Stromal cell of bone marrow (primary cell): Measurements from ENCODE around the gene RXRA.

Experiments used
- DNase-seq: peaks from one replicate; pipeline ENCODE4 v3.0.0-alpha.2; 2012; ENCODE audit warnings: low read depth

RXRA gene

GRCh38 chr9:134323741-134324358 lies 2.4 kb upstream of the RXRA start:
- no peak for DNase-seq

DNA sequence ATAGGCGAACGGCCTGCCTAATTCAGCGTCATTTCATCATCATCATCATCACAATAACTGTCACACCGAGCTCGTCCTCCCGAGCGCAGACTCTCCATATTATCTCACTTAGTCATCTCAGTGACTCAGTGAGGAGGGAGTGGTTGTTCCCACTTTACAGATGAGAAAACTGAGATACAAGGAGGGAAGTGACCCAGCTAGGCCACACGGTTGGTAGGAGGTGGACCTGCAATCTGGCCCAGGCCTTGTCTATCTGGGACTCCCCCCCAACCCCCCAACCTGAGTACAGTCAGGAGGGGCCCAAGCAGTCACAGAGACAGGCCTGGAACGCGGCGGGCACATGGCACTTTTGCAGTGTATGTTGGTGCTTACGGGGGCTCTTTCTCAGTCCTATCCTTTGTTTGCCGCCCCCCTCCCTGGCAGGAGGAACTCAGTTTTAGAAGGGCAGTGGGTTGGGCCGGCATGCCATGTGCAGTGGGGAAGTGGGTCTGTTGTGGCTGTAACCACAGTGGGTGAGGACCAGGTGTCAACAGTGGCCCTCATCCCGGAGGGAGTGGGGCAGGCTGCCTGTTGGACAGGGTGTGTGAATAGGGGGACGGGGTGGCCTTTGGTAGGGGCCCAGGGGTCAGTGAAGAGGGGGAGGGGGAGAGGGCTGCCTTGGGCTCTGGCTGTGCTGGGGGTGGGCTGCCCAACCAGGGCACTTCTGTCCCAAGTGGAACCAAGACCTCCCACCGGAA lies 1.7 kb upstream of the RXRA start:
- DNase-seq = no peak

- no peak for DNase-seq
Observed at GRCh38 chr9:134325096-134325812, 1.0 kb upstream of the RXRA start.

GRCh38 chr9:134326724-134327601 lies 708 bp downstream of the RXRA start:
- no peak for DNase-seq

DNA sequence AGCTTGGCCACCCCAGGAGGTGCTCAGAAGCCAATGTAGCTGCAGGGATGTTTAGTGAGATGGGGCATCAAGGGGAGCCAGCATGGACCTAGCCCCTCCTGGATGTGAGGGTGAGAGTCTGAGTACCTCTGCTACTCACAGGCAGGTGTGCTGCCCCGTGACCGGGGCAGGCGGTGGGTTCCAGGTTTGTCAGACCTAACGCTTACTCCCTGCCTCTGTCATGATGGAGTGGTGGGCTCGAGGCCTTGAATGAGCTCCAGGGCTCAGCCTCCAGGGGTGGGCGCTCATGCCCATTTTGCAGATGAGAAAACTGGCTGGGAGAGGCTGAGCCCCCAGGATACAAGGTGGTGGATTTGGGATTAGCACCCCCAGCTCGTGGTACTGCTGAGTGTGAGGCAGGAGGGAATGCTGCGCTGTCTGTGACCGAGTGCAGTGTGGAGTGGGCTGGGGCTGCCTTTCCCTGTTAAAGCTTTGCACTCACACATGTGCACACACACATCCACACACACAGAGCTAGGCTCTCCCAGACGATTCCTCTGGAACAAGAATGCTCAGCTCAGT lies 1.5 kb downstream of the RXRA start:
- DNase-seq = no peak

DNA sequence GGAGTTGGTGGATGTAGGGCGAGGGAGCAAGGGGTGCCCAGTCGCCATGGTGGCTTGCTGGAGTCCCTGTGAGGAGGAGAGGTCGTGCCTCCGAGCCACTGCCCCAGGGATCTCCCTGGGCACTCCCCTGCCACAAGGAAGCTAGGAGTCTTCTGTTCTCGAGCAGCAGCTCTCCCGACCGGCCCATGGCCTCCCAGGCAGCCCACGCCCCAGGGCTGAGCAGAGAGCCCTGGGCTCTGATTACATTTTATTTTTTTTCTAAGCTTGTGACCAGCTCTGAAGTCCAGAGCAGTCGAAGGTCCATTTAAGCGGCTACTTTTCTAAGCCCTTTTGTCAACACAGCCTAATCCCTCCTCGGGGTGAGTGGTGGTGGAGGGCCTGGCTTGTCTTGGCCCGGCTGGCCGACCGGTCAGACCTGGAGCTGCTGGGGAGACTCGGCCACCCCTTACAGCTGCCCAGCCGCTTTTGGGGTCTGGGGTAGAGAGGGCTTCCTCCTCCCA lies 2.1 kb downstream of the RXRA start:
- no peak for DNase-seq

DNA sequence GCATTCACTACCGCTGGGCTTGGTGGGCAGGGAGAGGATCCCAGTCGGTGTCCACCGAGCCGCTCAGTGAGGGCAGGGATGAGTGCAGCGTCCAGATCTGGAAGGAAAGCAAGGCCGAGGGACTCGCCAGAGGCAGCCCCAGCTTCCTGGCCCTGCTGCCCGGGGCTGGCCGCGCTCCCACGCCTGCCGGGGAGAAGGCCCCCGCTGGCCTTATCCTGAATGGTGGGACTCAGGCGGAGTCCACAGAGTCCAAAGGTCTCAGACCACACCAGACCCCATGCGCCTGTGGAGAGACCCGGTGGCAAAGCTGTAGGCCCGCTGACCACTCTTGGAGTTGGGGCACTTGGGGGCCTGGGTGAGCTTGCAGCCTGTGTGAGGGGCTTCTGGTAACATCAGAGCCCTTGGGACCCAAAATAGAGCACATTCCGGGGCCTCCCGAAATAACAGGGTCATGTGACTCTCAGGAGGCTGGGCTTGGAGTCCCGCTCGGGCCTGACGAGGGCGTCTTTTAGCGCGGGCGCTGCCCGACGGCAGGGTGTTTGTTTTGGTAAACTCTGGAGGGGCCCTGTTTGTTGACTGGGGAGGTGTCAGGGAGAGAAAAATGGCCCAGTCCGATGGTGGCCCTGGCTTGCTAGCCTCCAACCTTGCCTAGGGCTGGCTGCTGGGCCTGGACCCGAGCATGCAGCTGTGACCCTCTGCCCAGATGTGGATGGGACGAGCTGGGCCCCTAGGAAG lies 2.8 kb downstream of the RXRA start:
- DNase-seq = no peak

DNA sequence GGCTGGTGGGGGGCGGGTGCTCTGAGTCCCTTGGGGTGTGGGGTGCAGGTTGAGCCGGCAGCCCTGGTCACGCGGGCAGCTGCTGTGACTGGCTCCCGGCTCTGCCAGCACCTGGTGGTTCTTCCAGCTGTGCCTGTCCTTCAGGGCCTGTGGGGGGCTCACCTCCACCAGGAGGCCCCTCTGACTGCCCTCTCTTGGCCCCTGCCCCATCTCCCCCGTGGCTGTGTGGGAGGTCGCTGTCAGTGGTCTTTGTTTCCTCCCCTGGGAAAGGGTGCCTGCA lies 3.3 kb downstream of the RXRA start:
- DNase-seq = no peak

- DNase-seq = no peak
Observed at GRCh38 chr9:134329886-134330285, 3.6 kb downstream of the RXRA start.

DNA sequence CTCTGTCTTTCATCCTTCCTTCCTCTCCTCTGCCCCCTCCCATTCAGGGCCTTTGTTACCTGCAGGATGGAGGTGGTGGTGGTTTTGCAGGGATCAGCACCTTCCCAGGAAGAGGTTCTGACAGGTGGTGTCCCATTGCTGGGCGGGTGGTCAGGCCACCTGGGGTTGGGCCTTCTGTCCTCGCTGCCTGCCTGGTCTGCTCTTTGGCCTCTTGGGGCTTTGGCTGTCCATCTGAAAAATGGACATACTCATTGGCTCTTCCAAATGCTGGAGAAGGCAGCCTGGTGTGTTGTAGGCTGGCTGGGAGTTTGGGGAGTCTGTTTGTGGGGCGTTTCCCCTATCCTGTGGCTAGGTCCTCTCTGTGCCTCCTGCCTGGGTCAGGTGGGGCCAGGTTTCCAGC lies 4.3 kb downstream of the RXRA start:
- DNase-seq = no peak

GRCh38 chr9:134331186-134332025 lies 5.2 kb downstream of the RXRA start:
- no peak for DNase-seq

GRCh38 chr9:134332266-134332665 lies 6.0 kb downstream of the RXRA start:
- no peak for DNase-seq

DNA sequence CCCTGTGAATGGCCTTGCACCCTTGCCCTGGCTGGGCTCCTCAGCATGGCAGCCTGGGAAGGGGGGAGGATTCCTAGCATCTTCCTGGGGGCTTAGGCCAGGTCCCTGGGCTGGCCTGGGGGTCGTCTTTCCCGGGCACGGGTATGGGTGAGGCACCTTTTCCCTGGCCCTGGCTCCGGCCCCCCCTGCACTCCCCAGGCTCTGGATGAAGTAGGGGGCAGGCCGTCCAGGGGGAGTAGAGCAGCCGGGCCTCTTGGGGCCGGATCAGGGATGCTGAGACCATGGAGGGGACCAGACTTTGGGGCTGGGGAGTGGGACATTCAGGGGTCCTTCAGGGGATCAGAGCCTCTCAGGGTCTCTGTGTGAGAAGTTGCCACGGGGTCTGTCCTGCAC lies 6.6 kb downstream of the RXRA start:
- no peak for DNase-seq

DNA sequence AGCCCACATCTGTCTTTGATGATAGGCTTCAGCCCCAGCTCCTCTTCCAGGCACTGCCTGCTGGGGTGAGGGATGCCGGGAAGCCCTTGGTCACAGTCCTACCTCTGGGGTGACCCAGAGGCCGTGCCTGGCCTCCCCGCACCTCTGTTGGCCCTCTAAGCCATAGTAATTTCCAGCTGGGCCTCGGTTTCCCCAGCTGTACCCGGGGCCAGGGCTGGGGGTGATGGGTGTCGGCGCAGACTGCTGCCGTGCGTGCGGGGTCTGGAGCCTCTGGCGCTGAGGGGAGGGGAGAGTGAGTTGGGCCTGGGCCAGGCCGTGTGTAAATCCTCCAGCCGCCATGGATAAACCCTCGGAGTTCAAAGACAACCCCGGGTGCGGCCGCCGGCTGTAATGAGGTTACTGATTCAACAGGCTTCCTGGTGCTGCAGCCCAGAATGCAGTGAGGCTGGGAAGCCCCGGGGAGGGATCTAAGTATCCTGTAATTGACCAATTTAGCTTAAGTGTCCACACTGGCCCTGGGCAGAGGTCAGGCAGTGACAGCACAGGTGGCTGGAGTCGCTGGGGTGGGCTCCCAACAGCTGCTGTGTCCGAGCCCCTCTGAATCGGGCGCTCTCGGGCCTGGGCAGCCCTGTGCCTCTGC lies 7.1 kb downstream of the RXRA start:
- no peak for DNase-seq

- DNase-seq = no peak
Observed at GRCh38 chr9:134333874-134334581, 7.8 kb downstream of the RXRA start.

DNA sequence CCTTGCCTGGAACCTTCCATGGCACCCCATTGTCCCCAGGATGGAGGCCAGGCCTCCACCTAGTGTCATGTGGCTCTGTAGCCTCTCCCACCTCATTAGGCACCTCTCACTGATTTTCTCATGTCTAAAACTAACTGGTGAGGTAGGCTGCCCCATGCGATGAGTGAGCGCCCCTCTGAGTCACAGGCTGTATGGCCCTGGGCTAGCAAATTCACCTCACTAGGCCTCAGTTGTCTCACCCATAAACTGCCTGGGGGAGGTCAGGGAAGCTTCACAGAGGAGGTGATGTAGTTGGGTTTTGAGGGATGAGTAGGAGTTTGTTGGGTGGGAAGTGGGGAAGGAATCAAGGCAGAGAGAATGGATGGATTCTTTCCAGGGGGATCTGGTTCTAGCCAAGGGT lies 8.8 kb downstream of the RXRA start:
- DNase-seq = no peak

DNA sequence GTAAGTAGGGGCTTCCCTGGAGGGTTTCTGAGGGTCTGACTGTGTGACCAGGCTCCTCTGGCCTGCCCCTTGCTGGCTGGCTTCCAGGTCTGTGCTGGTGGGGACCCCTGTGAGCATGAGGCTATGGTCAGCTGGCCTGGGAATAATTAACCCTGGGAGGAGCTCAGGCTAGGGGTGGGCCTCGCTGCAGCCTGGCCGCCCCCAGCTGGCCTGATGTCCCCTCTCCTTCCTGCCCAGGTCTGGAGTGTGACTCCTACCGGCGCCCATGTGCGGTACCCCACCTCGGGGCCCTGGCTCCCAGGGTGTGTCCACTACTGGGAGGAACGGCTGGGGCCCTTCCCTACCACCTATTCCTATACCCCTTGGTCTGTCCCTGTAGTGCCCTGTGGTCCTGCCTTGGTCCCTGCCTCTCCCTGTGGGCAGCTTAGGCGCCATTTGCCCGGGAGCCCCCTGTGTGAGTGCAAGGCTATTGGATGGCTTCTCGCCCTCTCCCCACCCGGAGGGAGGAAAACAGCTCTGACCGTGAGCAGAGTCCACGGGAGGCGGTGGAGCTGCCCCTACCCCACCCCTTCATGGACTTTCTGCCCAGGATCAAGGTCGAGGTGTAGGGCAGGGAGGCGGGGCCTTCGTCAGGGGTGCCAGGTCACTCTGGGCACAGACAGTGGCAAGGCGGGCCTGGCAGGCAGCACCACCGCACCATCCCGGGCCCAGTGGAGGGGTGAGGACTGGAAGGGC lies 9.4 kb downstream of the RXRA start:
- no peak for DNase-seq

DNA sequence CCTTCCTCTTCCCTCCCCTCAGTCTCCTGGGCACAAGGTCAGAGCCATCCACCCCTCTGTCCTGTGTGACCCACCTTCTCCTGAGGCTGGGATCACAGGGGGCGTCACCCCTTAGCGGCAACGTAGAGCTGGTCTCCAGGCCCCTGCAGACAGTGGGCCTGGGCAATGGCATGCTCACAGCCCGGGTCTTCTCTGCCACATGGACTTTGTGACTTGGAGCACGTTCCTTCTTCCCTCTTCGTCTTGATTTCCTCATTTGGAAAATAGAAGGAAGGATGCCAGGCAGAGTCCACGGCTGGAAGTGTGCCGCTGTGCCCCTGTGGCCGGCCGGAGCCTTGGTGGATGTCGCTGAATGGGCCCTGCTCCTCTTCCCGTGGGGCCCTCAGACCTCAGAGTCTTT lies 10.0 kb downstream of the RXRA start:
- DNase-seq = no peak

DNA sequence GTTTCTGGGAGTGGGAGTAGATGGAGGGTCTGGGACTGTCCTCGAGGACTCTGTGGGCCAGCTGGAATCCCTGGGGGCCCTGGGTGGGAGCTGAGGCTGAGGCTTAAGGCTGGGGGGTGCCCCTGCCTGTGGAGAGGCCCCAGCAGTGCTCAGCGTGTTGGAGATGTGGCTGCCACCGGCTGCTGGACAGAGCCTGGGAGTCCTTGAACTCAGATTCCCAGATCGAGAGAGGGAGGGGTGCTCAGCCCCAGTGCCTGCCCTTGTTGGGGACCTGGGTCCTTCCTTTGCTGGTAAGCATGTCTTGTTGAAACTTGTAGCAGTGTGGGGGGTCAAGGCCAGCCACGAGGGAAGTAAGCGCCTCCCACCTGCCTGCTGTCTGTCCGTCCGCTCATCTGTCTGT lies 10.7 kb downstream of the RXRA start:
- DNase-seq = no peak
